8988T (cell line): Measurements from ENCODE around the gene TCP1.
"Not testable (repeated sequence)": the region's sequence is repeated elsewhere in the genome, so short reads cannot be mapped to it uniquely, and the experiment has no call there.

ENCODE experiments used
- DNase-seq: peaks from one replicate; pipeline ENCODE4 v3.0.0; 2011

The TCP1 gene

DNA sequence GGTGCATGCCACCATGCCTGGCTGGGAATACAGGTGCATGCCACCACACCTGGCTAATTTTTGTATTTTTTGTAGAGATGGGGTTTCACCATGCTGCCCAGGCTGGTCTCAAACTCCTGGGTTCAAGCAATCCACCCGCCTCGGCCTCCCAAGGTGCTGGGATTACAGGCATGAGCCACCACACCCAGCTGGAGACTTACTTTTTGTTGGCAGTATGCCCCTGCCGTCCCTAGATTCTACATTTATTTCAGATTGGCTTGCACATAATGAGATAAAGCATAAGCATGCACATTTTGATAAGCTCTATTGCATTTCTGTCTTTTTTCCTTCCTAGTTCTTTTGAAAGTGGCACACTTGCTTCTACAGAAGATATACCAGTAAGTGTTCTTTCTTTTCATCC lies 27.4 kb upstream of the TCP1 start:
- DNase-seq, result not testable (repeated sequence)

DNA sequence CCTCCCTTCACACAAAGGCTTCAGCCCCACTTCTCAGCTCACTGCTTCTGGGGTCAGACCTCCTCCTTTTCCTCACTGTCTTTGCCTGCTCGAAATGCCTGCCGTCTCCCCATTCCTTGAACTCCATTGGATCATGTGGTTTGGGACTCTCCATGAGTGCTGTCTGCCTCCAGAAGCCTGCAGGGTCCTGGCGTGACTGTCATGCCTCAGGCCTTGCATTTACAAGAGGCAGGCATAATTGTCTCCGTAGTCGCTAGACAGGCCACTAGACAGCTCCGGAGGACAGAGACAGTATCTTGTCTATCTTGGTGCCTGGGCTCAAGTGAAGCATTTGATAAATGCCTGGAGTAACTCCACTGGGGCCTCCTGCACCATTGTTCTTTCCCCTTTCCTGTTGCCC lies 26.0 kb upstream of the TCP1 start:
- no peak for DNase-seq

GRCh38 chr6:159813781-159814180 lies 24.4 kb upstream of the TCP1 start:
- no peak for DNase-seq

GRCh38 chr6:159809149-159809548 lies 19.7 kb upstream of the TCP1 start:
- no peak for DNase-seq

GRCh38 chr6:159808647-159809046 lies 19.2 kb upstream of the TCP1 start:
- DNase-seq, result no peak

GRCh38 chr6:159807150-159807858 lies 17.9 kb upstream of the TCP1 start:
- DNase-seq, result no peak

DNA sequence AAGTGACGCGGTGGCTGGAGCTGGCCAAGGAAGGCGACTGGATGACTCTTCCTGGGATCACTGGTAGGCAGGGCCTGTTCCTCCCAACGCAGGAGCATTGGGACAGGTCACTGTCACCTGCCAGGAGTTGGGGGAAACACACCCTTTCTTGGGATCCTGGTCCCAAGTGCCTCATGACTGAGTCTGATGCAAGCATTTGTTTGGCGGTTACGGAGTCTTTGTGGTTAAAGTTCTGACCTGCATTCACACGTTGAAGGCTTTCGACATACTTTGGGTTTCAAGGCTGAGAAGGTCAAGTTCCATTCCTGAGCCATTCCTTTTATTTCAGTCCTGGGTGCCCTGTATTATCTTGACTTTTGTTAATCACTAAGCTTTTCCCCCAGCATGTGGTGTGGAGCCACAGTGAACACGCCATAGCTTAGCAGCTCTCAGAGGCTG lies 16.6 kb upstream of the TCP1 start:
- no peak for DNase-seq

- no peak for DNase-seq
Measured at GRCh38 chr6:159805440-159806020, 16.1 kb upstream of the TCP1 start.

GRCh38 chr6:159804504-159804903 lies 15.1 kb upstream of the TCP1 start:
- no peak for DNase-seq

DNA sequence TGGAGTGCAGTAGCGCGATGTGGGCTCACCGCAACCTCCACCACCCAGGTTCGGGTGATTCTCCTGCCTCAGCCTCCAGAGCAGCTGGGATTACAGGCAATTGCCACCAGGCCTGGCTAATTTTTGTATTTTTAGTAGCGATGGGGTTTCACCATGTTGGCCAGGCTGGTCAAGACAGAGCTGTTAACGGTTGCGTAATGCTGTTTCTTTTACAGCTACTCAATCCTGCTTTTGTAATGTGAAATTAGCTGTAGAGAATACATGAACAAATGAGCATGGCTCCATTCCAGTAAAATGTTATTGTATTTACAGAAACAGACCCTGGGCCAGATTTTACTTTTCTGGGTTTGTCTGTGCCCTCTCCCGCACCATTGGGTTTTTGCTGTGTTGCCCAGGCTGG lies 12.5 kb upstream of the TCP1 start:
- no peak for DNase-seq

DNA sequence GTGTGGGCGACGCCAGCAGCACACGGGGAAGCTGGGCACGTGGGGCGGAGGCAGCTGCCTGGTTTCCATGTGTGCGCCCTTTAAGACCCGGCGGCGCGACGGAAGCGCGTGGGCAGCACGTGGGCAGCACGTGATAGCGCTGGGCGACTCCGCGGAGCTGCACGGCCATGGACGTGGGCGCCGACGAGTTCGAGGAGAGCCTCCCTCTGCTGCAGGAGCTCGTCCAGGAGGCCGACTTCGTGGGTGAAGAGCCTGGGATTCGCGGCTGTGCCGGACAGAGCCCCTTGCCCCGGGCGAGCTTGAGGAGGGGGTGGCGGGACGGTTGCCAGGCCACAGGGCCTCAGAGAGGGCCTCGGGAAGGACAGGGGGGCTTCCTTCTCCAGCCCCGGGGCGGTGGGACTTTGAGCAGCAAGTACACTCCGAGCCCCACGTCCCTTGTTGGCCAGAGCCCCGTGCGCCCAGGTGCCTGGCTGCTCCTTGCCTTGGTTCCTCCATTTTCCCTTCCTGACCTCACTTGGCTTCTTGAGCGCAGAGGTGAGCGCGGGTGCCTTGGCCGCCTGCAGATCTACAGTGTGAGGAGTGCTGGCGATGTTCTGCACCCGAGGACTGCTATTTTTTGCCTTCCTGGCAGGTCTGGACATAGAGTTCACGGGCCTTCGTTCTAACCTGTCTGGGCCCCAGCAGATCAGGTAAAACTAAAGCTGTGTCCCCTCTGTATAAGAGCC lies 10.9 kb upstream of the TCP1 start, which contains the start of gene PNLDC1:
Gene PNLDC1 (plus strand): TSS at position 136 of the 725 bp plus-strand sequence. CDS start 32 bp downstream, at position 168.
- no peak for DNase-seq

GRCh38 chr6:159797554-159797953 lies 8.2 kb upstream of the TCP1 start:
- no peak for DNase-seq

DNA sequence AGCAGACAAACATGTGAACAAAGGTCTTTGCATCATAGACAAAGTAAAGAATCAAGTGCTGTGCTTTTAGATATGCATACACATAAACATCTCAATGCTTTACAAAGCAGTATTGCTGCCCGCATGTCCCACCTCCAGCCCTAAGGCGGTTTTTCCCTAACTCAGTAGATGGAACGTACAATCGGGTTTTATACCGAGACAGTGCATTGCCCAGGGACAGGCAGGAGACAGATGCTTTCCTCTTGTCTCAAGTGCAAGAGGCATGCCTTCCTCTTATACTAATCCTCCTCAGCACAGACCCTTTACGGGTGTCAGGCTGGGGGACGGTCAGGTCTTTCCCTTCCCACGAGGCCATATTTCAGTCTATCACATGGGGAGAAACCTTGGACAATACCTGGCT lies 5.6 kb upstream of the TCP1 start:
- not testable (repeated sequence) for DNase-seq

GRCh38 chr6:159790956-159791598 lies 1.7 kb upstream of the TCP1 start:
- no peak for DNase-seq

DNA sequence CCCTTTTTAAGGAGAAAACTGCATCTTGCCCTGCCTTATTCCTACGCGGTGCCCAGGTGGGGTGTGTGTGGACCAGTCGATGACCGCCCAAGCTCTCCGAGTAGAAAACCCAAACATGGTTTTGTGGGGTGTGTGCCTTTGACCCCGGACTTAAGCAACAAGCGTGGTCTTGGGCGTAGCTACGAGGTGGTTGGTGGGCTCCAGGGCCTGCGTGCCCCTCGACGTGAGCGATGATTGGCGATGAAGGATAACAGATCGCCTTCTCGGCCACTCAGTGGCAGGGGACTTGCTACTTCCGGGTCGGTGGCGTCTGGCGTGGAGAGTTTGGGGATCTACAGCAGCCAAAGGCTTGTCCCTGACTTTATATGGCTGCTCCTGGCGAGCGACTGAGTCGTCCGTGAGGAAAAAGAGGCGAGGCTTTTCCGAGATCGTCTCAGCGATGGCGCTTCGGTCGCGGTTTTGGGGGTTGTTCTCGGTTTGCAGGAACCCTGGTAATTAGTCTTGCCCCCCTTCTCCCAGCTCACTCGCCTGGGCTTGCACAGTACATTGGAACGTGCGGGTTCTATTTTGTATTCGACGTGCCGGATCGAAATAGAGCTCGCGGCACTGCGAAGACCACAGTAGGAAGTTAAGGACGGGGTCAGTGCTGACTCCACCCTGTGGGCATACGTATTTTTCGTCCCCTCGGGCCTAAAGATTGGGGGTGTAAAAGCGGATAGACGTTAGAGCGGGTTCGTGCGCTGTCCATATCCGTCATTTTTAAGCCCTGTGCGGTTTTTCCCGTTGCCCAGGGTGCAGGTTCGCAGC lies 950 bp upstream of the TCP1 start, which contains the start of gene MRPL18:
Gene MRPL18 (plus strand): TSS at position 319 of the 807 bp plus-strand sequence. CDS start 121 bp downstream, at position 440.
- DNase-seq, result peak; percentile 70

DNA sequence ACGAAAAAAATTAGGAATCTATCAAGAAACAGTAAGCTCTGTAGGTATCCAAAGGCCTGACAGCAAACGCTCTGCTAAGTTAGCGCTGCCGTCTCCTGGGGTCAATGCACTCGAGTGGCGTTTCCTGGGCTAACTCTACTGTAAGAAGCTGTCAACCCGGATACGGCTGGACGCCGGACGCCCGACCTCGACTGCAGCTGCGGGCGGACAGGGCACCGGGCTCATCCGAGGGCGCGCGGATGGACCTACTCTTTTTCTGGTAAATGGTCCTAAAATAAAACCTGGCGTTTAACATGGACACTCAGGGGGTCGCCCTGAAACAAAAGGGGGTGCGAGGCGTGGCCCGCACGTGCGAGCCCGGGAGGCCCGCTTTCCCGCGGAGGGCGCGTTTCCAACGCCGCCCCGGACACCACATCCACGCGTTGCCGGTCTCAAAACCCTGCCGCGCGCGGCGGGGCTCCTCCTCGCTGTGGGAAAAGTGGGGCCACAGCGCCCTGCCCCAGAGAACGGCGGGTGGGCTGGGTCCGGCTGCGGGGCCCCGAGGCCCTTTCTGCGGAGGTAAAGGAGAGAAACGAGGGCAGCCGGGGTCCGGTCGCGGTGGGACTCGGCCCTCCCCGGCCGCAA lies 537 bp downstream of the TCP1 start:
- no peak for DNase-seq

DNA sequence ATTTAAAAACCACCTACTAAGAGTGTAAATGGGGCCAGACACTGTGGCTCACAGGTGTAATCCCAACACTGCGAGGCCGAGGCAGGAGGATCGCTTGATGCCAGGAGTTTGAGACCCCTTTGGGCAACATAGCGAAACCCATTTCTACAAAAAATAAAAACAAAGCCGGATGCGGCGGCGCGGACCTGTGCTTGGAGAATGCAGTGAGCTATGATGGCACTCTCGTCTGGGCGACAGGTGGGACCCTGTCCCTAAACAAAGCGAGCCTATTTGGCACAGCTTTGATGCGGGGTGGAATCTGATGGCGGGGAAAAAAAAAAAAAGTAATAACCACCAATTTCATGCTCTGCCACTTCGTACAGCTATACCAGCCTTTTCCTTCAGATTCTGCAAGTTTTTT lies 1.1 kb downstream of the TCP1 start:
- DNase-seq, result no peak

- no peak for DNase-seq
Measured at GRCh38 chr6:159778542-159779103, 10.8 kb downstream of the TCP1 start.

GRCh38 chr6:159778131-159778530 lies 11.3 kb downstream of the TCP1 start:
- DNase-seq, result no peak

DNA sequence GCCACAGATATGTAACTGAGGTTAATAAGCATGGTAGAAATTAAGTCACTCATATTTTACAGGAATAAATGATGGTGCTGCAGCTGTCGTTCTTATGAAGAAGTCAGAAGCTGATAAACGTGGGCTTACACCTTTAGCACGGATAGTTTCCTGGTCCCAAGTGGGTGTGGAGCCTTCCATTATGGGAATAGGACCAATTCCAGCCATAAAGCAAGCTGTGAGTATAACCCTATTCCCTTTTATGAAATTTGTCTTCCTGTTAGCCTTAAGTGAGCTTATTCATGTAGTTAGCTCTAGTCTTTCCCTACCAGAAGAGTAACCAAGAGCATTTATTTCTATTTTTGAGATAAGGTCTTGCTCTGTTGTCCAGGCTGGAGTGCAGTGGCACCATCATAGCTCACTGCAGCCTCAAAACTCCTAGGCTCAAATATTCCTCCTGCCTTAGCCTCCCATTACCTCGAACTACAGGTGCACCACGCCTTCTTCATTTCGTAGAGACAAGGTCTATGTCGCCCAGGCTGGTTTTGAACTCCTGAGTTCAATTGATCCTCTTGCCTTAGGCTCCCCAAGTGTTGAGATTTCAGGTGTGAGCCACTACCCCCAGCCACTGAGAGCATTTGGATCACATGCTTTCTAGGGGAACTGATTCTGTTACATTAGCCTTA lies 12.0 kb downstream of the TCP1 start:
- no peak for DNase-seq

- DNase-seq, result no peak
Measured at GRCh38 chr6:159772196-159772595, 17.2 kb downstream of the TCP1 start.
